Measurements from ENCODE around the gene NUP93. TPM values are rescaled to one million over a fixed set of nuclear protein-coding genes. Genes with fewer than 3 reads are reported as not detected.
"Not testable (repeated sequence)": the region's sequence is repeated elsewhere in the genome, so short reads cannot be mapped to it uniquely, and the experiment has no call there.

Gene NUP93
- total and polyA plus RNA-seq, 4 donors = 27.4 to 59.9 (median 51.2) TPM

- DNase-seq = no peak
- Histone ChIP-seq H3K27me3 (ENCODE audit: control insufficient read depth in 3 of 3, insufficient read depth in 3 of 3, low read length in 2 of 3) (no peaks in the 10 kb centered on the region), H3K9ac (ENCODE audit: insufficient read depth in 1 of 2, low read length in 2 of 2) (no peak overlapping the region), H3K4me3 (no peak overlapping the region), H3K9me3 (ENCODE audit: control insufficient read depth in 4 of 4, insufficient read depth in 3 of 4, low read length in 3 of 4) (no peaks in the 10 kb centered on the region), H3K27ac (ENCODE audit: low read depth in 1 of 2, low read length in 1 of 2) (no peak overlapping the region), H3K36me3 (ENCODE audit: control insufficient read depth in 4 of 4, insufficient read depth in 4 of 4, low read length in 4 of 4) (no peaks in the 10 kb centered on the region), H3K4me1 (ENCODE audit: control insufficient read depth in 5 of 5, insufficient read depth in 5 of 5, low read length in 5 of 5) (no peaks in the 10 kb centered on the region)
- no peak for TF ChIP-seq CTCF (IDR thresholded peaks at IDR 0.05; ENCODE audit: control extremely low read depth, extremely low read depth)
- WGBS, 2 donors = 97% methylated on average over 14 of the region's 14 CpGs
- ATAC-seq (ENCODE audit: insufficient read depth, low FRiP score) = no peak
Measured at GRCh38 chr16:56884026-56884582, 154.2 kb downstream of the NUP93 start.

GRCh38 chr16:56884929-56885328, 155.0 kb downstream of the NUP93 start:
- H3K36me3 ChIP-seq (ENCODE audit: control insufficient read depth in 4 of 4, insufficient read depth in 4 of 4, low read length in 4 of 4); H3K27me3 ChIP-seq (ENCODE audit: control insufficient read depth in 3 of 3, insufficient read depth in 3 of 3, low read length in 2 of 3); H3K9me3 ChIP-seq (ENCODE audit: control insufficient read depth in 4 of 4, insufficient read depth in 3 of 4, low read length in 3 of 4); H3K9ac ChIP-seq (ENCODE audit: insufficient read depth in 1 of 2, low read length in 2 of 2); ATAC-seq (ENCODE audit: insufficient read depth, low FRiP score); H3K4me1 ChIP-seq (ENCODE audit: control insufficient read depth in 5 of 5, insufficient read depth in 5 of 5, low read length in 5 of 5); H3K4me3 ChIP-seq; H3K27ac ChIP-seq (ENCODE audit: low read depth in 1 of 2, low read length in 1 of 2); DNase-seq: not testable (repeated sequence)
- WGBS, 2 donors = 93 to 97% methylated on average over 13 of the region's 13 CpGs

- ATAC-seq (ENCODE audit: insufficient read depth, low FRiP score) = no peak
- DNase-seq = no peak
- Histone ChIP-seq H3K36me3 (ENCODE audit: control insufficient read depth in 4 of 4, insufficient read depth in 4 of 4, low read length in 4 of 4) (no peaks in the 10 kb centered on the region), H3K9ac (ENCODE audit: insufficient read depth in 1 of 2, low read length in 2 of 2) (no peak overlapping the region), H3K27me3 (ENCODE audit: control insufficient read depth in 3 of 3, insufficient read depth in 3 of 3, low read length in 2 of 3) (no peaks in the 10 kb centered on the region), H3K9me3 (ENCODE audit: control insufficient read depth in 4 of 4, insufficient read depth in 3 of 4, low read length in 3 of 4) (no peaks in the 10 kb centered on the region), H3K4me3 (no peak overlapping the region), H3K27ac (ENCODE audit: low read depth in 1 of 2, low read length in 1 of 2) (no peak overlapping the region), H3K4me1 (ENCODE audit: control insufficient read depth in 5 of 5, insufficient read depth in 5 of 5, low read length in 5 of 5) (no peaks in the 10 kb centered on the region)
- 89 to 97% methylated on average over 9 of the region's 9 CpGs for WGBS, 2 donors
- no peak for TF ChIP-seq CTCF (IDR thresholded peaks at IDR 0.05; ENCODE audit: control extremely low read depth, extremely low read depth)
Measured at GRCh38 chr16:56885446-56886162, 155.7 kb downstream of the NUP93 start.

- Histone ChIP-seq H3K36me3 (ENCODE audit: control insufficient read depth in 4 of 4, insufficient read depth in 4 of 4, low read length in 4 of 4) (no peaks in the 10 kb centered on the region), H3K4me3 (no peak overlapping the region), H3K9ac (ENCODE audit: insufficient read depth in 1 of 2, low read length in 2 of 2) (no peak overlapping the region), H3K9me3 (ENCODE audit: control insufficient read depth in 4 of 4, insufficient read depth in 3 of 4, low read length in 3 of 4) (no peaks in the 10 kb centered on the region), H3K27ac (ENCODE audit: low read depth in 1 of 2, low read length in 1 of 2) (no peak overlapping the region), H3K27me3 (ENCODE audit: control insufficient read depth in 3 of 3, insufficient read depth in 3 of 3, low read length in 2 of 3) (no peaks in the 10 kb centered on the region), H3K4me1 (ENCODE audit: control insufficient read depth in 5 of 5, insufficient read depth in 5 of 5, low read length in 5 of 5) (no peaks in the 10 kb centered on the region)
- DNase-seq (no peak), ATAC-seq (ENCODE audit: insufficient read depth, low FRiP score) (no peak)
- 94% methylated on average over 12 of the region's 12 CpGs for WGBS, 2 donors
- TF ChIP-seq CTCF (IDR thresholded peaks at IDR 0.05; ENCODE audit: control extremely low read depth, extremely low read depth) = no peak
Measured at GRCh38 chr16:56886296-56886695, 156.4 kb downstream of the NUP93 start.
